ENCODE results near the gene DARS2.
"Not testable (repeated sequence)": the region's sequence is repeated elsewhere in the genome, so short reads cannot be mapped to it uniquely, and the experiment has no call there.

DARS2 gene

GRCh38 chr1:173869021-173869359 lies 44.5 kb downstream of the DARS2 start:
- Histone ChIP-seq H3K4me3 (ENCODE audit: low read length in 2 of 2) (peak overlapping the region; percentile 92 to 99), H3K4me1 (ENCODE audit: control insufficient read depth, insufficient read depth, low read length) (peaks cover 6% of the 10 kb centered on the region), H3K36me3 (ENCODE audit: control insufficient read depth in 2 of 2, insufficient read depth in 2 of 2, low read length in 2 of 2) (peaks cover 25% of the 10 kb centered on the region in 2 donors), H3K27me3 (ENCODE audit: control insufficient read depth in 1 of 2, insufficient read depth in 2 of 2, low read length in 2 of 2) (no peaks in the 10 kb centered on the region), H3K27ac (ENCODE audit: low read length) (peak overlapping the region; percentile 90), H3K9me3 (ENCODE audit: control insufficient read depth in 2 of 2, low read length in 2 of 2) (no peaks in the 10 kb centered on the region), H3K9ac (ENCODE audit: low read length in 2 of 2) (peak overlapping the region; percentile 71 to 73)

GRCh38 chr1:173870252-173871075 lies 46.0 kb downstream of the DARS2 start:
- Histone ChIP-seq H3K9ac (ENCODE audit: low read length in 2 of 2) (no peak overlapping the region), H3K36me3 (ENCODE audit: control insufficient read depth in 2 of 2, insufficient read depth in 2 of 2, low read length in 2 of 2) (peaks cover 12 to 16% of the 10 kb centered on the region in 2 donors), H3K9me3 (ENCODE audit: control insufficient read depth in 2 of 2, low read length in 2 of 2) (no peaks in the 10 kb centered on the region), H3K4me1 (ENCODE audit: control insufficient read depth, insufficient read depth, low read length) (peaks cover 6% of the 10 kb centered on the region), H3K4me3 (ENCODE audit: low read length in 2 of 2) (no peak overlapping the region), H3K27ac (ENCODE audit: low read length) (no peak overlapping the region), H3K27me3 (ENCODE audit: control insufficient read depth in 1 of 2, insufficient read depth in 2 of 2, low read length in 2 of 2) (no peaks in the 10 kb centered on the region)

GRCh38 chr1:173871091-173871490 lies 46.6 kb downstream of the DARS2 start:
- Histone ChIP-seq H3K36me3 (ENCODE audit: control insufficient read depth in 2 of 2, insufficient read depth in 2 of 2, low read length in 2 of 2) (peaks cover 14 to 16% of the 10 kb centered on the region in 2 donors), H3K4me3 (ENCODE audit: low read length in 2 of 2) (no peak overlapping the region), H3K9me3 (ENCODE audit: control insufficient read depth in 2 of 2, low read length in 2 of 2) (no peaks in the 10 kb centered on the region), H3K27ac (ENCODE audit: low read length) (no peak overlapping the region), H3K4me1 (ENCODE audit: control insufficient read depth, insufficient read depth, low read length) (peaks cover 6% of the 10 kb centered on the region), H3K9ac (ENCODE audit: low read length in 2 of 2) (no peak overlapping the region), H3K27me3 (ENCODE audit: control insufficient read depth in 1 of 2, insufficient read depth in 2 of 2, low read length in 2 of 2) (no peaks in the 10 kb centered on the region)

GRCh38 chr1:173871500-173871899 lies 47.0 kb downstream of the DARS2 start:
- H3K4me3 ChIP-seq (ENCODE audit: low read length in 2 of 2) = no peak overlapping the region
- no peak overlapping the region for H3K9ac ChIP-seq (ENCODE audit: low read length in 2 of 2)
- H3K27me3 ChIP-seq (ENCODE audit: control insufficient read depth in 1 of 2, insufficient read depth in 2 of 2, low read length in 2 of 2) = no peaks in the 10 kb centered on the region
- no peaks in the 10 kb centered on the region for H3K9me3 ChIP-seq (ENCODE audit: control insufficient read depth in 2 of 2, low read length in 2 of 2)
- peaks cover 6% of the 10 kb centered on the region for H3K4me1 ChIP-seq (ENCODE audit: control insufficient read depth, insufficient read depth, low read length)
- H3K36me3 ChIP-seq (ENCODE audit: control insufficient read depth in 2 of 2, insufficient read depth in 2 of 2, low read length in 2 of 2) = peaks cover 14 to 18% of the 10 kb centered on the region in 2 donors
- no peak overlapping the region for H3K27ac ChIP-seq (ENCODE audit: low read length)

- no peak overlapping the region for H3K27ac ChIP-seq (ENCODE audit: low read length)
These were observed 52.3 kb downstream of the DARS2 start for GRCh38 chr1:173876732-173877131.

GRCh38 chr1:173878251-173878650 lies 53.8 kb downstream of the DARS2 start:
- Histone ChIP-seq H3K4me1 (ENCODE audit: control insufficient read depth, insufficient read depth, low read length) (no peaks in the 10 kb centered on the region), H3K9me3 (ENCODE audit: control insufficient read depth in 2 of 2, low read length in 2 of 2) (no peaks in the 10 kb centered on the region), H3K36me3 (ENCODE audit: control insufficient read depth in 2 of 2, insufficient read depth in 2 of 2, low read length in 2 of 2) (peaks cover 8 to 20% of the 10 kb centered on the region in 2 donors), H3K4me3 (ENCODE audit: low read length in 2 of 2) (no peak overlapping the region), H3K27ac (ENCODE audit: low read length) (no peak overlapping the region), H3K9ac (ENCODE audit: low read length in 2 of 2) (no peak overlapping the region), H3K27me3 (ENCODE audit: control insufficient read depth in 1 of 2, insufficient read depth in 2 of 2, low read length in 2 of 2) (no peaks in the 10 kb centered on the region)

More at GRCh38 chr1:173876732-173877131, 52.3 kb downstream of the DARS2 start:
- Histone ChIP-seq H3K4me1 (ENCODE audit: control insufficient read depth, insufficient read depth, low read length) (no peaks in the 10 kb centered on the region), H3K9ac (ENCODE audit: low read length in 2 of 2) (no peak overlapping the region), H3K9me3 (ENCODE audit: control insufficient read depth in 2 of 2, low read length in 2 of 2) (no peaks in the 10 kb centered on the region), H3K4me3 (ENCODE audit: low read length in 2 of 2) (no peak overlapping the region), H3K36me3 (ENCODE audit: control insufficient read depth in 2 of 2, insufficient read depth in 2 of 2, low read length in 2 of 2) (peaks cover 10 to 21% of the 10 kb centered on the region in 2 donors), H3K27me3 (ENCODE audit: control insufficient read depth in 1 of 2, insufficient read depth in 2 of 2, low read length in 2 of 2) (no peaks in the 10 kb centered on the region)

GRCh38 chr1:173881117-173881516 lies 56.6 kb downstream of the DARS2 start:
- not testable (repeated sequence) for H3K9ac ChIP-seq (ENCODE audit: low read length in 2 of 2); H3K4me1 ChIP-seq (ENCODE audit: control insufficient read depth, insufficient read depth, low read length); H3K27me3 ChIP-seq (ENCODE audit: control insufficient read depth in 1 of 2, insufficient read depth in 2 of 2, low read length in 2 of 2); H3K27ac ChIP-seq (ENCODE audit: low read length); H3K4me3 ChIP-seq (ENCODE audit: low read length in 2 of 2); H3K9me3 ChIP-seq (ENCODE audit: control insufficient read depth in 2 of 2, low read length in 2 of 2)
- peaks cover 10 to 23% of the 10 kb centered on the region in 2 donors for H3K36me3 ChIP-seq (ENCODE audit: control insufficient read depth in 2 of 2, insufficient read depth in 2 of 2, low read length in 2 of 2)

- H3K9me3 ChIP-seq (ENCODE audit: control insufficient read depth in 2 of 2, low read length in 2 of 2) = no peaks in the 10 kb centered on the region
- no peak overlapping the region for H3K9ac ChIP-seq (ENCODE audit: low read length in 2 of 2)
- no peak overlapping the region for H3K27ac ChIP-seq (ENCODE audit: low read length)
- H3K36me3 ChIP-seq (ENCODE audit: control insufficient read depth in 2 of 2, insufficient read depth in 2 of 2, low read length in 2 of 2) = peaks cover 14 to 15% of the 10 kb centered on the region in 2 donors
- H3K27me3 ChIP-seq (ENCODE audit: control insufficient read depth in 1 of 2, insufficient read depth in 2 of 2, low read length in 2 of 2) = no peaks in the 10 kb centered on the region
- no peaks in the 10 kb centered on the region for H3K4me1 ChIP-seq (ENCODE audit: control insufficient read depth, insufficient read depth, low read length)
- no peak overlapping the region for H3K4me3 ChIP-seq (ENCODE audit: low read length in 2 of 2)
These were observed 60.2 kb downstream of the DARS2 start for GRCh38 chr1:173884701-173885100.

- Histone ChIP-seq H3K27ac (ENCODE audit: low read length) (no peak overlapping the region), H3K9me3 (ENCODE audit: control insufficient read depth in 2 of 2, low read length in 2 of 2) (no peaks in the 10 kb centered on the region), H3K9ac (ENCODE audit: low read length in 2 of 2) (no peak overlapping the region), H3K4me1 (ENCODE audit: control insufficient read depth, insufficient read depth, low read length) (no peaks in the 10 kb centered on the region), H3K36me3 (ENCODE audit: control insufficient read depth in 2 of 2, insufficient read depth in 2 of 2, low read length in 2 of 2) (peaks cover 12 to 15% of the 10 kb centered on the region in 2 donors), H3K4me3 (ENCODE audit: low read length in 2 of 2) (no peak overlapping the region), H3K27me3 (ENCODE audit: control insufficient read depth in 1 of 2, insufficient read depth in 2 of 2, low read length in 2 of 2) (no peaks in the 10 kb centered on the region)
These were observed 62.5 kb downstream of the DARS2 start for GRCh38 chr1:173886746-173887611.

- no peaks in the 10 kb centered on the region for H3K9me3 ChIP-seq (ENCODE audit: control insufficient read depth in 2 of 2, low read length in 2 of 2)
- peaks cover 12 to 15% of the 10 kb centered on the region in 2 donors for H3K36me3 ChIP-seq (ENCODE audit: control insufficient read depth in 2 of 2, insufficient read depth in 2 of 2, low read length in 2 of 2)
- H3K27me3 ChIP-seq (ENCODE audit: control insufficient read depth in 1 of 2, insufficient read depth in 2 of 2, low read length in 2 of 2) = no peaks in the 10 kb centered on the region
- H3K27ac ChIP-seq (ENCODE audit: low read length) = no peak overlapping the region
- H3K4me1 ChIP-seq (ENCODE audit: control insufficient read depth, insufficient read depth, low read length) = no peaks in the 10 kb centered on the region
- H3K9ac ChIP-seq (ENCODE audit: low read length in 2 of 2) = no peak overlapping the region
- no peak overlapping the region for H3K4me3 ChIP-seq (ENCODE audit: low read length in 2 of 2)
These were observed 63.2 kb downstream of the DARS2 start for GRCh38 chr1:173887627-173888026.
